Adipocyte (in vitro differentiated cells): ENCODE results near the gene BRS3.

Source experiments
- DNase-seq: peaks from one replicate; pipeline ENCODE4 v3.0.0-alpha.2; 2015; ENCODE audit warnings: low read depth
- H3K27me3 ChIP-seq: replicated peaks from 2 replicates; pipeline ENCODE4 v1.7.0; 2013; ENCODE audit warnings: mild to moderate bottlenecking, low read length, moderate library complexity; ENCODE audit not compliant: control insufficient read depth, insufficient read depth
- H3K36me3 ChIP-seq: 2 replicates; pipeline ENCODE4 v1.7.0; 2013; ENCODE audit warnings: low read length, mild to moderate bottlenecking, moderate library complexity; ENCODE audit not compliant: control insufficient read depth, insufficient read depth, severe bottlenecking
- H3K4me1 ChIP-seq: 2 replicates; pipeline ENCODE4 v1.7.0; 2013; ENCODE audit warnings: mild to moderate bottlenecking, low read length, moderate library complexity; ENCODE audit not compliant: control insufficient read depth, insufficient read depth
- H3K4me3 ChIP-seq: 2 replicates; pipeline ENCODE4 v1.7.0; 2013; ENCODE audit warnings: mild to moderate bottlenecking, low read length, moderate library complexity
- H3K9ac ChIP-seq: 2 replicates; pipeline ENCODE4 v1.7.0; 2013; ENCODE audit warnings: mild to moderate bottlenecking, low read length, moderate library complexity
- H3K9me3 ChIP-seq: 2 replicates; pipeline ENCODE4 v1.7.0; 2013; ENCODE audit warnings: mild to moderate bottlenecking, low read length, moderate library complexity; ENCODE audit not compliant: control insufficient read depth

Gene BRS3

DNA sequence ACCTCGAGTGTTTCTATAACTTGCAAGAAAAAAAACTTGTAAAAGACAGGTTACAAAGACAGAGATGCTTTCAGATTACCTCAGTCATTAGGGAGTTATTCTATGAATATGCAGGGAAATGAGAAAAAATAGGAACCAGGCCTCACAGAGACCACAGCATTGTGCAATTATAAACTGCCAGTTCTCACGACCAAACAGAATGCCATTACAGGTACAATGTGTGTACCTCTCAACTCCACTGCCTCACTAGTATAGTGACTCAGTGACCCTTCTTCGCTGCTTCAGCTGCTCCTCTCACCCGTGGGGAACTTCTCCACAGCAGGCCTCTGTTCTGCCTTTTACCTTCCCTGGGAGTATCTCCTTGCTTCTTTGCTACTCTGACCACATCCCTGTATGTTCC, 7.3 kb downstream of the BRS3 start:
- no peak for DNase-seq
- H3K9ac ChIP-seq: no peak overlapping the region
- H3K4me1 ChIP-seq: no peaks in the 10 kb centered on the region
- no peaks in the 10 kb centered on the region for H3K9me3 ChIP-seq
- H3K36me3 ChIP-seq: peaks cover under 1% of the 10 kb centered on the region
- peaks cover 27% of the 10 kb centered on the region for H3K27me3 ChIP-seq
- H3K4me3 ChIP-seq: no peak overlapping the region

GRCh38 chrX:136496186-136496763, 8.5 kb downstream of the BRS3 start:
- DNase-seq: no peak
- peaks cover 13% of the 10 kb centered on the region for H3K36me3 ChIP-seq
- H3K4me1 ChIP-seq: no peaks in the 10 kb centered on the region
- H3K9ac ChIP-seq: peak overlapping the region; percentile 90
- no peaks in the 10 kb centered on the region for H3K9me3 ChIP-seq
- peak overlapping the region; percentile 82 for H3K4me3 ChIP-seq
- H3K27me3 ChIP-seq: peaks cover 15% of the 10 kb centered on the region

DNA sequence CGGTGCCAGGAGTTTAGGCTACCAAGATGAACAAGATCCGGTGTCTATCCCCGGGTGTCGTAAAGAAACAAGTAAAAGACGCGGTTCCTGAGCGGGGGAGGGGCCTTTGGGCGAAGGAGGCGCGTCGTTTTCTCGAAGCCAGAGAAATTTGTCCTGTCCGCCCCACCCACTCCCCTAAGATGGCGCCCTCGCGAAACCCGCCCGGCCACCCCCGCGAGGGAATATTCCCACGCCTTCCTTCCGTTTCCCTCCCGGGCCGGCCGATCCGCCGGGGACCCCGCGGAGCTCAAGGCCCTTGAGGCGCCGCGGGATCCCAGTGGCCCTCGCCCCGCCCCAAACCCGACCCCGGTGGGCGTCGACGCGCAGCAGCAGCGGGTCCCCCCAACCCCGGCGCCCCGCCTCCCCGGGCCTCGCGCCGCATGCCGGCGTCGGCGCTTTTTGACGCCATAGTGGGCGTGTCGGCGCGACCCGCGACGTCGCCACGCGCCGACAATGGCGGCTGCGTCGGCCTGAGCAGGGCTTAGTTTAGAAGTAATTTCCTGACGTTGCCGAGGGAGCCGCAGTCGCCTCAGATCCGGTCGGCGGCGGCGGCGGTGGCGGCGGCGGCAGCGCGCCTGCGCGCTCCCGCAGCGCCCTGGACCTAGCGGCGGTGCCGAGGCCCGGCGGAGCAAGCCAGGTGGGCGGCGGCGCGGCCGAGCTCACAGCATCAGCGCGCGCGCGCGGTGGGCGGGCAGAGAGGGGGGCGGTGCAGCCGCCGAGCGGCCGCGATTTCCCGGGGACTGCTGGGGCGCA, 9.2 kb downstream of the BRS3 start:
- Histone ChIP-seq H3K9ac (peak overlapping the region; percentile 90), H3K4me1 (no peaks in the 10 kb centered on the region), H3K36me3 (peaks cover 18% of the 10 kb centered on the region), H3K27me3 (peaks cover 11% of the 10 kb centered on the region), H3K9me3 (no peaks in the 10 kb centered on the region), H3K4me3 (peak overlapping the region; percentile 94)
- peak; percentile 88 for DNase-seq

- Histone ChIP-seq H3K9me3 (no peaks in the 10 kb centered on the region), H3K36me3 (peaks cover 25% of the 10 kb centered on the region), H3K9ac (peak within 1 kb of the TSS; percentile 90), H3K4me1 (no peaks in the 10 kb centered on the region), H3K4me3 (peak within 1 kb of the TSS; percentile 94), H3K27me3 (peaks cover 8% of the 10 kb centered on the region)
- no peak for DNase-seq
Observed at GRCh38 chrX:136497556-136498052, 9.9 kb downstream of the BRS3 start, which contains the start of gene HTATSF1. HTATSF1 (plus strand) TSS chrX:136497592; CDS start chrX:136497685, 93 bp downstream.

DNA sequence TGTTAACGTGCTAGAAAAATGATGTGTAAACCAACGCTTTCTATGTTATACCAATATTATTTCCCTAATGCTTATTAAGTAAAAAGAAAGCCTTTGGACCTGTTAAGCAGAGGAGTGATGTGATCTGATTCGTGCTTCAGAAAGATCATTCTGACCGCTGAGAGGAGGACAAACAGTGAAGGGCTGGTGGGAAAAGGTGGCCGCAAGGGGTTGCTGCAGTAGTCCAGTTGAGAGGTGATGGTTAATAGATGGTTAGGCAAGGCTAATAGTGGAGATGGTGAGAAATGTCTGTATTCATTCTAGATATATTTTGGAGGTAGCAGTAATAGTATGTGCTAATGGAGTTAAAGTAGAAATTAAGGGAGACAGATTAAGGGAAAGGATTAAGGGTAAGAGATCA, 31.3 kb downstream of the BRS3 start:
- Histone ChIP-seq H3K9me3 (no peaks in the 10 kb centered on the region), H3K36me3 (no peaks in the 10 kb centered on the region), H3K27me3 (peaks cover 14% of the 10 kb centered on the region), H3K9ac (no peak overlapping the region), H3K4me3 (no peak overlapping the region), H3K4me1 (no peaks in the 10 kb centered on the region)
- no peak for DNase-seq

DNA sequence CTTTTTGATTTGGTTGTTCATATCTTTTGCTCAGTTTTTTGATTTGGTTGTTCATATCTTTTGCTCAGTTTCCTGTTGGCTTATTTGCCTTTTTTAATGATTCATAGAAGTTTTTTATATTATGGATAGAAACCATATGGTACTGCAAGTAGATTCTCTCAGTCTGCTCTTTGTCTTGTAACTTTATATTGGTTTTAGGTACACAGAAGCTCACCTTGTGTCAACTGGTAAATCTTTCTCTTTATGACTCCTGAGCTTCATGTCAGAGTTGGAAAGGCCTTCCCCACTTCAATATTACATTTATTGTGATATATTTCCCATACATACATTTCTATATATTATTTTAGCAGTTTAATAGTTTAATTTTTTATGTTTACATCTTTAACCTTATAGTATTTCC, 36.0 kb downstream of the BRS3 start:
- no peak overlapping the region for H3K9ac ChIP-seq
- DNase-seq: no peak
- H3K36me3 ChIP-seq: no peaks in the 10 kb centered on the region
- H3K9me3 ChIP-seq: no peaks in the 10 kb centered on the region
- H3K4me3 ChIP-seq: no peak overlapping the region
- peaks cover 10% of the 10 kb centered on the region for H3K27me3 ChIP-seq
- peaks cover 21% of the 10 kb centered on the region for H3K4me1 ChIP-seq

- peak; percentile 83 for DNase-seq
- Histone ChIP-seq H3K9ac (peak overlapping the region; percentile 76), H3K27me3 (peaks cover 6% of the 10 kb centered on the region), H3K4me3 (peak overlapping the region; percentile 48), H3K36me3 (no peaks in the 10 kb centered on the region), H3K4me1 (peaks cover 21% of the 10 kb centered on the region), H3K9me3 (no peaks in the 10 kb centered on the region)
Observed at GRCh38 chrX:136525738-136526606, 38.2 kb downstream of the BRS3 start.

GRCh38 chrX:136528645-136529315, 41.0 kb downstream of the BRS3 start:
- no peak for DNase-seq
- Histone ChIP-seq H3K36me3 (no peaks in the 10 kb centered on the region), H3K9ac (no peak overlapping the region), H3K27me3 (peaks cover 13% of the 10 kb centered on the region), H3K9me3 (no peaks in the 10 kb centered on the region), H3K4me1 (peaks cover 21% of the 10 kb centered on the region), H3K4me3 (no peak overlapping the region)

DNA sequence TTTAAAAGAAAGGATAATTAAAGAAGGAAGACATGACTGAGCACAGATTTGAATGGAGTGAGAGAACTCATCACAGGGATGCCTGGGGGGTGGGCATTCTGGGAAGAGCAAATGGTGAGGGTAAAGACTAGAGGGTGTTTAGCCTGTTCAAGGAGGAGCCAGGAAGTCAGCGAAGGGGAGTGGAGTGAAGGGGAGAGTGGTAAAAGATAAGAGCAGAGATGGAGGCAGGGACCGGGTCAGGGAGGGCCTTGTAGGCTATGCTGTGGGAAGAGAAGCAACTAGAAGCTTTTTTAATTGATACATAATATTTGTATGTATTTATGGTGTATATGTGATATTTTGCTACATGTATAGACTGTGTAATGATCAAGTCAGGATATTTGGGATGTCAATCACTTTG, 42.0 kb downstream of the BRS3 start:
- H3K4me3 ChIP-seq: no peak overlapping the region
- H3K9me3 ChIP-seq: no peaks in the 10 kb centered on the region
- H3K27me3 ChIP-seq: peaks cover 19% of the 10 kb centered on the region
- no peak for DNase-seq
- peaks cover 21% of the 10 kb centered on the region for H3K4me1 ChIP-seq
- H3K36me3 ChIP-seq: no peaks in the 10 kb centered on the region
- H3K9ac ChIP-seq: no peak overlapping the region

GRCh38 chrX:136531951-136532350, 44.2 kb downstream of the BRS3 start, which contains the start of gene VGLL1:
VGLL1 (plus strand) TSS chrX:136532215; CDS start chrX:136536021, 3,806 bp downstream.
- H3K9ac ChIP-seq: no peak within 1 kb of the TSS
- H3K4me3 ChIP-seq: no peak within 1 kb of the TSS
- no peaks in the 10 kb centered on the region for H3K9me3 ChIP-seq
- H3K4me1 ChIP-seq: peaks cover 4% of the 10 kb centered on the region
- H3K27me3 ChIP-seq: peaks cover 31% of the 10 kb centered on the region
- no peak for DNase-seq
- no peaks in the 10 kb centered on the region for H3K36me3 ChIP-seq
